Measurements from ENCODE around the gene QKI.

Gene QKI

DNA sequence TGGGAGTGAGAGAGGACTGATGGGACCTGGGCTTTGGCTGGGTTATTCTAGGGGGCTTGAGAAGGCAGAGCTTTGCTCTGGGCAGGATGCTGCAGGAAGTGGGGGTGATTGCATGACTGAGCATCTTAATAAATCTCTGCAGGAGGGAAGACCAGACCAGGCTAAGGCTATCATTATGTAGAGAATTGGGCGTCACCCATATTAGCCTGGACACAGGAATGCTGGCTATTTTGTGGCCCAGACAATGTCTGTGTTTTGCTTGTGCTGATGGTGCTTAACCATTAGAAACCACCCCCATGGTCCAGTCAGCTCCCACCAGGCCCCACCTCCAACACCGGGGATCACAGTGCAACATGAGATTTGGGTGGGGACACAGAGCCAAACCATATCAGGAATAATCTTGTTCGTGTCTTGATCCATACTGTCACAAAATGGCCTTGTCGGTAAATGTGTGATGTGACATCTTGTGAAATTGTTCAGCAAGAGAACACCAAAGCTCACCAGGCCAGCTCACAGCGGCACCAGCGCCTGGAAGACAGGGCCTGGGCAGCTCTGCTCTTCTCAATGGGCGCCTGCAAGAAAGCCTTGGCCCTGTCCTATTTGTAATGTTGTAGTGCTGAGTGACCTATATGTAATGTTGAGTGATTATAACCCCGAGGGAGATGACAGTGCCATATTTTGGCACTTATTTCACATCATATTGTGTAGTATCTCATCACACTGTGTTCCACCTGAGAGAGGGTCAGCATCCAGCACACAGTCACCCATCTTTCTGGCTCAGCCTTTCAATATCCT, 211.8 kb downstream of the QKI start:
- H3K27me3 ChIP-seq (ENCODE audit: insufficient read depth, poor library complexity, severe bottlenecking) = no peaks in the 10 kb centered on the region
- no peak overlapping the region for H3K27ac ChIP-seq (replicated peaks)
- H3K4me3 ChIP-seq (replicated peaks; ENCODE audit: insufficient read depth, low read length) = no peak overlapping the region
- TF ChIP-seq SPI1 (IDR thresholded peaks at IDR 0.05; ENCODE audit: borderline replicate concordance, low read depth) = no peak
- TF ChIP-seq, protein P1, sequence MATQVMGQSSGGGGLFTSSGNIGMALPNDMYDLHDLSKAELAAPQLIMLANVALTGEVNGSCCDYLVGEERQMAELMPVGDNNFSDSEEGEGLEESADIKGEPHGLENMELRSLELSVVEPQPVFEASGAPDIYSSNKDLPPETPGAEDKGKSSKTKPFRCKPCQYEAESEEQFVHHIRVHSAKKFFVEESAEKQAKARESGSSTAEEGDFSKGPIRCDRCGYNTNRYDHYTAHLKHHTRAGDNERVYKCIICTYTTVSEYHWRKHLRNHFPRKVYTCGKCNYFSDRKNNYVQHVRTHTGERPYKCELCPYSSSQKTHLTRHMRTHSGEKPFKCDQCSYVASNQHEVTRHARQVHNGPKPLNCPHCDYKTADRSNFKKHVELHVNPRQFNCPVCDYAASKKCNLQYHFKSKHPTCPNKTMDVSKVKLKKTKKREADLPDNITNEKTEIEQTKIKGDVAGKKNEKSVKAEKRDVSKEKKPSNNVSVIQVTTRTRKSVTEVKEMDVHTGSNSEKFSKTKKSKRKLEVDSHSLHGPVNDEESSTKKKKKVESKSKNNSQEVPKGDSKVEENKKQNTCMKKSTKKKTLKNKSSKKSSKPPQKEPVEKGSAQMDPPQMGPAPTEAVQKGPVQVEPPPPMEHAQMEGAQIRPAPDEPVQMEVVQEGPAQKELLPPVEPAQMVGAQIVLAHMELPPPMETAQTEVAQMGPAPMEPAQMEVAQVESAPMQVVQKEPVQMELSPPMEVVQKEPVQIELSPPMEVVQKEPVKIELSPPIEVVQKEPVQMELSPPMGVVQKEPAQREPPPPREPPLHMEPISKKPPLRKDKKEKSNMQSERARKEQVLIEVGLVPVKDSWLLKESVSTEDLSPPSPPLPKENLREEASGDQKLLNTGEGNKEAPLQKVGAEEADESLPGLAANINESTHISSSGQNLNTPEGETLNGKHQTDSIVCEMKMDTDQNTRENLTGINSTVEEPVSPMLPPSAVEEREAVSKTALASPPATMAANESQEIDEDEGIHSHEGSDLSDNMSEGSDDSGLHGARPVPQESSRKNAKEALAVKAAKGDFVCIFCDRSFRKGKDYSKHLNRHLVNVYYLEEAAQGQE (IDR thresholded peaks at IDR 0.05; ENCODE audit: insufficient replicate concordance, low read depth) = no peak
- no peak for TF ChIP-seq GABPA (IDR thresholded peaks at IDR 0.05; ENCODE audit: low read depth)
- TF ChIP-seq POLR2AphosphoS5 (IDR thresholded peaks at IDR 0.05; ENCODE audit: low read depth) = no peak
- TF ChIP-seq, protein P2, sequence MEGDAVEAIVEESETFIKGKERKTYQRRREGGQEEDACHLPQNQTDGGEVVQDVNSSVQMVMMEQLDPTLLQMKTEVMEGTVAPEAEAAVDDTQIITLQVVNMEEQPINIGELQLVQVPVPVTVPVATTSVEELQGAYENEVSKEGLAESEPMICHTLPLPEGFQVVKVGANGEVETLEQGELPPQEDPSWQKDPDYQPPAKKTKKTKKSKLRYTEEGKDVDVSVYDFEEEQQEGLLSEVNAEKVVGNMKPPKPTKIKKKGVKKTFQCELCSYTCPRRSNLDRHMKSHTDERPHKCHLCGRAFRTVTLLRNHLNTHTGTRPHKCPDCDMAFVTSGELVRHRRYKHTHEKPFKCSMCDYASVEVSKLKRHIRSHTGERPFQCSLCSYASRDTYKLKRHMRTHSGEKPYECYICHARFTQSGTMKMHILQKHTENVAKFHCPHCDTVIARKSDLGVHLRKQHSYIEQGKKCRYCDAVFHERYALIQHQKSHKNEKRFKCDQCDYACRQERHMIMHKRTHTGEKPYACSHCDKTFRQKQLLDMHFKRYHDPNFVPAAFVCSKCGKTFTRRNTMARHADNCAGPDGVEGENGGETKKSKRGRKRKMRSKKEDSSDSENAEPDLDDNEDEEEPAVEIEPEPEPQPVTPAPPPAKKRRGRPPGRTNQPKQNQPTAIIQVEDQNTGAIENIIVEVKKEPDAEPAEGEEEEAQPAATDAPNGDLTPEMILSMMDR (IDR thresholded peaks at IDR 0.05; ENCODE audit: insufficient read depth, low read length) = no peak
- no peak for DNase-seq (ENCODE audit: low read depth in 1 of 2, low spot score in 1 of 2)

DNA sequence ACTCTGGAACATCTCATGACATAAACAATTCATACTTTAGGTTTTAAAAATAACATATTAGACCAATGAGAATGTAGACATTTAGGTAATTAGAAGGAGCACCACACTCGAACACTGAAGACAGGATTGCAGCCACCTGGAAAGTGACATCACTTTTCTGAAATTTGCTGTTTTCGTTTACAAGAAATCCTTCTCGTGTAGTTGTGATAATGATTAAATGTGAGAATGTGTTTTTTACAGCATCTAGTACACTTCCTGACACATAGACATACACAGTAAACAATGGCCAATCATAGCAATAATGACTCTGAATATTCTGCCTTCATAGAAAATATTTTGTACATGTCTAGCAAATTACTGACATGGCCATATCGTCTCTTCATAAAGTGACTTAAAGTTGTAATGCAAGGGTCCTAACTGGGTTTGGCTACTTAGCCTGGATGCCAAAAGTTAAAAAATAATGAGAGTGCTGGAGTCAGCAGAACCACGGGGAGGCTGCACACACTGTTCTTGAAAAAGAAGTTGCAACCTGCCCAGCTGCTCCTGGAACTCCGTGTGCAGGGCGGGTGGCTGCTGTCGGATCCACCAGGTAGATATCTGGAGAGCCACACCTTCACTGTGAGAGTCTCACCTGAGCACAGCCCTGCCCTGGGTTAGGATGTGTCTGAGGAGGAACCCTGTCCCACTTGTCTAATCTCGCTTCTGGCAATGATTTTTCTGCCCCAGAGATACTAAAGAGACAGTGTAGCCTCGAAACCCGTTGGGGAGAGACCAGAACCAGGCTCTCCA, 212.9 kb downstream of the QKI start:
- H3K27ac ChIP-seq (replicated peaks) = no peak overlapping the region
- TF ChIP-seq, protein P2 (IDR thresholded peaks at IDR 0.05; ENCODE audit: insufficient read depth, low read length) = no peak
- TF ChIP-seq SPI1 (IDR thresholded peaks at IDR 0.05; ENCODE audit: borderline replicate concordance, low read depth) = no peak

More for the DNA sequence above, 212.9 kb downstream of the QKI start:
- H3K27me3 ChIP-seq (ENCODE audit: insufficient read depth, poor library complexity, severe bottlenecking) = no peaks in the 10 kb centered on the region
- H3K4me3 ChIP-seq (replicated peaks; ENCODE audit: insufficient read depth, low read length) = no peak overlapping the region
- DNase-seq (ENCODE audit: low read depth in 1 of 2, low spot score in 1 of 2) = no peak

Data from HL-60 (cell line).